HG02852 (cell line): Measurements from ENCODE around the gene MLIP.

Experiments used
- ATAC-seq: cut with Tn5 transposase; IDR thresholded peaks from one replicate; pipeline ENCODE4 v1.9.1; 2021; ENCODE audit warnings: mild to moderate bottlenecking, moderate library complexity; ENCODE audit not compliant: unreplicated experiment

The MLIP gene

GRCh38 chr6:54266400-54266923, 155.2 kb downstream of the MLIP start:
- no peak for ATAC-seq

- ATAC-seq, result no peak
These were observed 156.6 kb downstream of the MLIP start for GRCh38 chr6:54267798-54268197.

- no peak for ATAC-seq
These were observed 162.1 kb downstream of the MLIP start for GRCh38 chr6:54273214-54273820.

DNA sequence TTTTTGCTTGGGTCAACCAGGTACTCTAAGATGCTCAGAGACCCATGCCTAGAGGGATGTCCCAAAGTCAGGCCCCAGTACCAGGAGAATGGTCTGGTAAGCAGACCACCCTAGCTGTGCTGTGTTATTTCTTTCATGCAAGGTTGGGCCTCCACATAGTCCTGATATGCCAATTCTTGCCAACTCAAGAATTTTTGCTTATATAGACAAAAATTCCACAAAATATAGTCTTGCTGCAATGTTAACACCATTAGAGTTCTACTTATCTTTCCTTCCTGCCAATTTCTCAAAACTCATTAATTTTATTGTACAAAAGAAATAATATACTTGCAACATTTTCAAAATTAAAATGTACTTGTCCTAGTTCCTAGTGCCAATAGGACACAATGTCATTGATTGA, 163.1 kb downstream of the MLIP start:
- no peak for ATAC-seq

GRCh38 chr6:54282186-54282585, 170.9 kb downstream of the MLIP start:
- no peak for ATAC-seq

- ATAC-seq, result no peak
These were observed 173.1 kb downstream of the MLIP start for GRCh38 chr6:54284161-54284860.

DNA sequence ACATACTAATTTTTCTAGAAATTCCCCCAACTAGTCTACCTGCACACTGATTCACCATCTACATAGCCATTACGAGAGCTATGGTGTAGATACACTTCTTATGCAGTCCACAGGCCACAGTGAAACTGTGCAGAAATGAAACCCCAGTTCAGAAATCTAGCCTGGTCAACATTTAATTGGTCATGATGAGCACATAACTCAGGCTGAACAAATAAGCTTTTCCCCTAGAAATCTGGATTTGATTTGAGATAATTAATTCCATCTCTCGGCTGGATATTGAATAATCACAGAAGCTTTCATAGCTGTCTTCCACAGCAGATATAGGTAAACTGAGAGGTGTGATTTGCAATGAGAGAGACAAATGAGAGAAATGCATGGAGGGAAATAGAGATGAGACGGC, 174.4 kb downstream of the MLIP start:
- ATAC-seq, result no peak

DNA sequence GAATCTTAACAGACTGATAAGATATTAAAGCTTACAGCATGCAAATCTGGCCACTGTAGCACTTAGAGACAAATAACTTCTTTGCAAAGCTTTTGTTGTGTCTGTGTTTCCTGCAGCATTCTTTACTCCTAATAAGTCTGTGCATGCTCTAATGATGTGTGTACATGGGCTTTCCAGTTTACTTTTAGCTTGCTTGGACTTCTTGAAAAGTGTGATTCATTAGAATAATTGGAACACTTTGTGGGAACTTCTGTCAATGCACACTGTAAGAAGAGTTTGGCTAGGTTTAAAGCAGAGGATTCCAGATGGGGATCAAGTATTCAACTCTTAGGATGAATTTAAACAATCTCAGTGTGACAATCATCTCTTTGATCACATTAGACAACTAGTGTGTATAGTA, 174.9 kb downstream of the MLIP start:
- ATAC-seq, result no peak

DNA sequence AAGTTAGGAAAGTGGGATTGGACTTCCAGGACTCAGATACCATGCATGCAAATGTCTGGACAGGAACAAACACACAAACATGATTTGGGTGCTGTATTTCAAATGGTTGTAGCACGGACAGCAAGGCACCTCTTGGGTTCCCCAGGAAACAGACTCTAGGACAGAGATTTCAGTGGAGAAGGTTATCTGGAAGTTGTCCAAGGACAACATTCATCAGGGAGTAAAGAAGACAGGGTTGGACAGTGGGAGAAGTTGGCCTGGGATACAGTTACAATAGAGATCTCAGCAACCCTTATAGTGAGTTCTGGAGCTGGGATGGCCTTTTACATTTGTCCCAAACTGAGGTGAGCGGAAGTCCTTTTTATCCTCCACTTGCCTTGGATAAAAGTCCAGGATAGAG, 177.2 kb downstream of the MLIP start:
- no peak for ATAC-seq

DNA sequence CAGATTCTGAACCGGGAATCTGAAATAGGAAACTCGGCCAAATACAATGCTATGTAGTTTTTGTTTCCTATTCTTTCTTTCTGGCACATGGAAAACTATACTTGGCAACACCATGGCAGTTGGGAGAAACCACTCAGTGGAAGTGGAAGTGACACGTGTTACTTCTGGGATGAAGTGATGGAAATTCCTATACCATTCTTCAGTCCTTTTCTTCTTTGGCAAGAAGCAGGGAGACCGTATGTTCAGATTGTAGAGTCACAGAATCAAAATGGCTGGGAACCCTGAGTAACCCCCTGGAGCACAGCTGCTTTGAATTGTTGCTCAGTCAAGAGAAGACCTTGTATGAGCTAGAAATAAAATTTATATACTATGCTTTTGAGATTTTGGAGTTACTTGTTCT, 178.2 kb downstream of the MLIP start:
- ATAC-seq, result no peak

DNA sequence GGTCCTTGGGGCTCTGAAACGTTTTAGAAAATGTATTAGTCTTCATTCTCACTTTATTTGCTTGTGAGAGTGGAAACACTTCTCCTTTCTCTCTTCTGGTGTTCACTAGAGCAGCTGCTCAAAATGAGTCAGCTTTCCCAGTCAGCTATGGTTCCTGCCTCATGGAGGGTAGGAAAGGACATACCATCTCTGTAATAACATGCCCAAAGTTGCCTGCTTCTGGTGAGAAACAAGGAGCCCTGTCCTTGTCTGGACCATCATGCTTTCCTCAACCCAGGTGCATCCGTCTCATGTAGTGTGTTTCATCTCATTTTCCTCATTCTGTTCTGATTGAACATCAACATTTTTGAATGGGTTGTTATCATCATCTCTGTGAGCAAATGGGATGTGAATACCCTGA, 179.9 kb downstream of the MLIP start:
- ATAC-seq, result peak; percentile 71

DNA sequence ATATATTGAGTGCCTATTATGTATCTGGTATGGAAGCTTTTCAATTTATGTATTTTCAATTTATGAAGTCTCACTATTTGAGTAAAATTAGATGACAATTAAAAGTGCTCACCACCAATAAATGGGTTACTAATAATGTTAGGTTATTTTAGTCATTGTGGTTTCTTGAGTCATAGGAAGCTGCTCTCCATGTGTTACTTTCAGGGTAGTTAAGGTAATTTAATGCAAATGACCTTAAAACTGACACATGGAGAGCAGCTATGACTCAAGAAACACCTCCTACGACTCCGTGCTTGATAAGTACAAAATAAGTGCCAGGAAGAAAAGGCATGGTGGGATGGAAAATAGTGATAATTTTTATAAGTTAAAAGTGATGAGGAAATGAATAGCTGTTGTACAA, 180.5 kb downstream of the MLIP start:
- peak; percentile 84 for ATAC-seq

DNA sequence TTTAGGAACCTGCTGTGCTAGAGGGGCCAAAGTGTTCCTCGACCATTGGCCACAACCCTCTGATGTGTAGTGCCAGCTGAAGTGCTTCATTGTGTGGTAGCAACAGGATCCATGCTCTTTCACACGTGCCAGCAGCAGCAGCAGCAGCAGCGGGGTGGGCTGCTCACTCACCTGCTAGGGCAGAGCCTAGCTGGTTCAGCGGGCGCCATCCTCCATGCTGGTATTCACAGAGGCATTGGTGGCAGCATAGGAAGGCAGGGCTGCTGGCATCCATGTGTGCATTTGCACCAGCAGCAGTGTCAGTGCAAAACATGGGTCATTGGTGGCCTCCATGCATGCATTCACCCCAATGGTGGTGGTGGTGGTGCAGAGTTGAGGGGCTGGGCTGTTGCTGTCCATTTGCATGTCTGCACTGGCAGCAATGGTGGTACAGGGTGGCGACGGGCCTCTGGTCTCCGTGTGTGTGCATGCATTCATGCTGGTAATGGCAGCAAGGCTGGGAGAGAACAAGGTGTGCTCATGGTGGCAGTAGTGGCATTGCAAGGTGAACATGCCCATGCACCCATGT, 183.8 kb downstream of the MLIP start:
- ATAC-seq, result no peak

DNA sequence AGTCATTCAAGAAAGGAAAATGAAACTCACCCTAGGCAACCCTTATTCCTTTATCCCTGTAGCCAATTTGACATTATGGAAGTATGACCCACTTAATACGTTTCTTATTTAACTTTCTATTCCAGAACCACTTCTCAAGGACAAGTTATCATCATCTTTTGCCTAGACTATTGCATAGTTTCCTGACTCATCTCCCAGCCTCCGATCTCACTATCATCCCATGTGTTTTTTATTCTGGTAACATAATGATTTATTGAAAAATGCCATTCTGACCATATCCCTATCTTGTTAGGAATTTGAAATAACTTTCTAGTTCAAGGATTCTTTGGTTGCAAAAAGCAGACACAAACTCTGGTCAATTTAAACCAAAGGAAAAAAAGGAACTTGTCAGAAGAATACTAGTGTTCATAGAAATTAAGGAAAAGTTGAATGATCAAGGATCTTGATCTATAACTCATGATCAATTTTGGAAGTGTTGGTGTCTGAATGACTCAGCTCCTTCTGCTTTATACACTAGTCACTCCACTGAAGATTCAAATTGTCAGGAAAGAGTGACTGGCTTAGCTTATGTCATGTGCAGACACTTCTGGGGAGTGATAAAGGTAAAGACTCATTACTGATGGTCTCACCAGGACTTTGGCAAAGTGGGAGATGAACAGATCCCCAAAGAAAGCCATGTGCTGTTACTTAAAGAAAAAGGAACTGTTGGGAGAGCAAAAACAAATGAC, 188.5 kb downstream of the MLIP start:
- no peak for ATAC-seq

DNA sequence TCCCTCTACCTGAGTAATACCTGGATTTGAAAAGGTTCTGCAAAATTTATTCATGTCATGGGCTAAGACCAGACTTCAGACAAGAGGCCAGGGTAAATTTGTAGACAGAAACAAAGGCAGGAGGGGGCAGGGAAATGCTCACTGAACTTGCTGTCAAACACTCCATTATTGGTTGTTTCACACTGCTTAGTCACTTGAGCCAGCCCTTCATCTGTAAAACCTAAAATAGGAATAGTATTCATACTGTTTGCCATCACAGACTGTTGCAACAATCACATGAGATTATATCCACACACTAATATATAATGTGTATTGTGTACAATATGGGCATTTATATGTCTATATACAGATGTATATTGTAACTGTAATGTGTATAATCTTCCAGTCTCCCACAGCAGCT, 190.5 kb downstream of the MLIP start:
- ATAC-seq, result no peak

- no peak for ATAC-seq
These were observed 196.2 kb downstream of the MLIP start for GRCh38 chr6:54307439-54307910.

DNA sequence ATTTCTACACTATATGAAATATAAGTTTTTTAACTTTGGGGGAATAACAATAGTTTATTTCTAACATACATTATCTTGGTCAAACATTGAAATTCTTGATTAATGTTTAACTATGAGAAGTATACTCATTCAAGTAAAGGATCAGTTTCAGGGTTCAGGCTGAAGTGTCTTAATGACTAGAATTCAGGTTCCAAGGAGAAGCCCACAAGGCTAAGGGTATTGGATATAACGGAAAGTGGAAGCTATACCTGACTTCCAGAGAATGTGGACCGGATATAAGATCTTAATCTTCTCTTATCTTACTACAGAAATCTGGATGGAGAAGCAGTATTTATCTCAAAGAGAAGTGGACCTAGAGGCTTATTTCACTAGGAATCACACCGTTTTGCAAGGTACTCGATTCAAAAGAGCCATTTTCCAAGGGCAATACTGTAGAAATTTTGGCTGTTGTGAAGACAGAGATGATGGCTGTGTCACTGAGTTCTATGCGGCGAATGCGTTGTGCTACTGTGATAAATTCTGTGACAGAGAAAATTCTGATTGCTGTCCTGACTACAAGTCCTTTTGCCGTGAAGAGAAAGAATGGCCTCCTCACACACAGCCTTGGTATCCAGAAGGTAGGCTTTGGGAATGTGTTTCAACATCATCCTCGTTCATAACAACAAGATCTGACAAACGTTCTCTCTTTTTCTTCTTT, 197.2 kb downstream of the MLIP start, which contains the start of gene TINAG:
Gene TINAG, plus strand, starts transcription at position 153 of the 697 bp plus-strand sequence. Its CDS starts 110 bp downstream, at position 263.
- no peak for ATAC-seq

DNA sequence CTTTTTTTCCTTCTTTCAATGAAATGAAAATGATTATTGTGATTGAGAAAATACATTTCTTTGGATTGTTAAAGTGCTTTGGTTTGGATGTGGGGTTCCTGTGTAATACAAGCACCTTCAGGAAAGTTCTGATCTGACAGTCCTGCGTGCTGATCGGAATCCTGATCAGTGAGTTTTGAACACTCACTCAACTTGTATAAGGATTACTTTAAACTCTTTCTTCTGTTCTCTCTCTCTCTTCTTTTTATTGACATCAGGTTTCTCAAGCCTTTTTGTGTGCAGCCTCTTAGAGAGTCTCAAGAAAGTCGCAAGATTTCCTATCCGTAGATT, 197.7 kb downstream of the MLIP start:
- ATAC-seq, result no peak

DNA sequence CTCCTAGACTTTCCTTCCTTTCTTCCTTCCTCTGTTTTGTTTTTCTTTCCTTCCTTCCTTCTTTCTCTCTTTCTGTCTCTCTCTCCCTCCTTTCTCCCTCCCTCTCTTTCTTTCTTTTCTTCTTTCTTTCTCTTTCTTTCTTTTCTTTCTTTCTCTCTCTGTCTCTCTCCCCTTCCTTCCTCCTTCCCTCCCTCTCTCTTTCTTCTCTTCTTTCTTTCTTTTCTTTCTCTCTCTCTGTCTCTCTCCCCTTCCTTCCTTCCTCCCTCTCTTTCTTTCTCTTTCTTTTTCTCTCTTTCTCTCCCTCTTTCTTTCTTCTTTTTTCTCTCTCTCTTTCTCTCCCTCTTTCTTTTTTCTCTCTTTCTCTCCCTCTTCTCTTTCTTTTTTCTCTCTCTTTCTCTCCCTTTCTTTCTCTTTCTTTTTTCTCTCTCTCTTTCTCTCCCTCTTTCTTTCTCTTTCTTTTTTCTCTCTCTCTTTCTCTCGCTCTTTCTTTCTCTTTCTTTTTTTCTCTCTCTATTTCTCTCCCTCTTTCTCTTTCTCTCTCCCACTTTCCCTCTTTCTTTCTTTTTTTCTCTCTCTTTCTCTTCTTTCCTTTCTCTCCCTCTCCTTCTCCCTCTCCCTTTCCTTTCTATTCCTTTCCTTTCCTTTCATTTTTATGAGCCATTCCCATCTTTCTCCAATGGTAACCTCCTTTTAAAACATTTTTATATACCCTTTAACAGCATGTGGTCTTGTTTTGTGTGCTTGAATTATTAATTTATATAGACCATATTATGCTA, 199.3 kb downstream of the MLIP start:
- no peak for ATAC-seq

GRCh38 chr6:54315656-54316055, 204.4 kb downstream of the MLIP start:
- no peak for ATAC-seq
